Spleen (tissue), 11 donors: ENCODE data around the gene IPMK. TPM values are rescaled to one million over a fixed set of nuclear protein-coding genes. Genes with fewer than 3 reads are reported as not detected.

ENCODE experiments used
- DNase-seq: peaks from one replicate; pipeline ENCODE4 v3.0.0-alpha.2; 2020
- H3K27ac ChIP-seq, 8 donors: fragments of 200-600 bp; sonication (generic) in 7 of 8; 1 replicate in 4 of 8; 2 replicates in 4 of 8; pipeline versions ENCODE4 v1.5.0 to v1.8.0; 2016 to 2021; ENCODE audit warnings: inconsistent platforms in 4 of 8, mild to moderate bottlenecking in 4 of 8, moderate library complexity in 1 of 8
- H3K27me3 ChIP-seq, 7 donors: fragments of 200-600 bp; sonication (generic) in 6 of 7; replicated peaks in 1 of 7; 1 replicate in 4 of 7; 2 replicates in 3 of 7; pipeline versions ENCODE4 v1.5.0 to v1.8.0; 2016 to 2021; ENCODE audit warnings: inconsistent platforms in 3 of 7, mild to moderate bottlenecking in 1 of 7
- H3K36me3 ChIP-seq, 6 donors: fragments of 200-600 bp; sonication (generic) in 5 of 6; 1 replicate in 4 of 6; 2 replicates in 2 of 6; pipeline versions ENCODE4 v1.5.0 to v1.8.0; 2016 to 2021; ENCODE audit warnings: inconsistent platforms in 2 of 6
- H3K4me1 ChIP-seq, 6 donors: fragments of 200-600 bp; sonication (generic) in 5 of 6; 1 replicate in 3 of 6; 2 replicates in 3 of 6; pipeline versions ENCODE4 v1.5.0 to v1.8.0; 2016 to 2021; ENCODE audit warnings: inconsistent platforms in 3 of 6
- H3K4me3 ChIP-seq, 8 donors: fragments of 200-600 bp; sonication (generic) in 7 of 8; 1 replicate in 4 of 8; 2 replicates in 4 of 8; pipeline versions ENCODE4 v1.5.0 to v1.8.0; 2016 to 2021; ENCODE audit warnings: inconsistent platforms in 4 of 8, mild to moderate bottlenecking in 4 of 8, moderate library complexity in 2 of 8
- H3K9me3 ChIP-seq, 8 donors: fragments of 200-600 bp; sonication (generic) in 7 of 8; 1 replicate in 4 of 8; 2 replicates in 4 of 8; pipeline versions ENCODE4 v1.5.0 to v1.8.0; 2016 to 2021; ENCODE audit warnings: inconsistent platforms in 4 of 8
- POLR2A ChIP-seq, 3 donors: fragments of 450-650 bp; IDR thresholded peaks; one replicate each; pipeline ENCODE4 v1.5.1; 2017; ENCODE audit warnings: antibody characterized with exemption in 3 of 3, mild to moderate bottlenecking in 1 of 3
- POLR2AphosphoS5 ChIP-seq, 3 donors: sonication (generic); formaldehyde crosslinking; IDR thresholded peaks; one replicate each; pipeline ENCODE4 v1.5.1; 2017; ENCODE audit warnings: antibody characterized with exemption in 3 of 3
- WGBS, 5 donors: extraction: QIAGEN DNeasy Blood & Tissue Kit in 3 of 5; methylation state at CpG; one replicate each; pipeline versions ENCODE4 v1.1.5 to v1.1.7; 2013 to 2018; 5-methylcytosine and 5-hydroxymethylcytosine counted together
- intact Hi-C: fragments of 100-400 bp; cut with DNase I; formaldehyde crosslinking; loops from one replicate; pipeline ENCODE4 v1.15.0; 2023; ENCODE audit warnings: low total_unique reads
- polyA plus RNA-seq, 3 donors: library from polyadenylated mRNA; stranded (reverse); fragments of 200-250 nt; gene quantifications; one replicate each; pipeline ENCODE4 v1.2.1, GENCODE V29; 2013
- total RNA-seq, 7 donors: library from RNA; depleted of rRNA in 3 of 7; stranded (reverse); fragments of >200 nt in 3 of 7; fragmentation: NEBNext Ultra II Directional in 4 of 7; extraction: Animal tissue kit (Norgen Biotek cat#: 25700) in 4 of 7; gene quantifications; one replicate each; pipeline versions ENCODE4 v1.1.0 to v1.2.1, GENCODE V29; 2016 to 2021
- TF ChIP-seq, protein P1 (sequence below), 11 experiments: fragments of 200-600 bp in 7 of 11; fragments of 450-650 bp in 4 of 11; sonication (generic) in 4 of 11; IDR thresholded peaks in 8 of 11; conservative IDR thresholded peaks in 3 of 11; 1 replicate in 7 of 11; 2 replicates in 4 of 11; pipeline versions ENCODE4 v1.4.0 to v1.8.0; 2016 to 2021; ENCODE audit warnings: antibody characterized with exemption in 11 of 11, inconsistent platforms in 4 of 11, mild to moderate bottlenecking in 1 of 11
- donor health status: healthy with polysubstance abuse.
- donor health status: DM: no; HTN: no; CAD: no; lungs with moderate emphysema.
- donor health status: DM: no; HTN: no; CAD: no.
- donor health status: Bipolar disorder and iron deficiency.
- donor health status: healthy.
- donor health status: DM: no; HTN: no; CAD: no.
- donor health status: DM: yes; HTN: yes; CAD: no.

Gene IPMK
- total and polyA plus RNA-seq, 10 donors: 2.9 to 17.2 (median 13.3) TPM

DNA sequence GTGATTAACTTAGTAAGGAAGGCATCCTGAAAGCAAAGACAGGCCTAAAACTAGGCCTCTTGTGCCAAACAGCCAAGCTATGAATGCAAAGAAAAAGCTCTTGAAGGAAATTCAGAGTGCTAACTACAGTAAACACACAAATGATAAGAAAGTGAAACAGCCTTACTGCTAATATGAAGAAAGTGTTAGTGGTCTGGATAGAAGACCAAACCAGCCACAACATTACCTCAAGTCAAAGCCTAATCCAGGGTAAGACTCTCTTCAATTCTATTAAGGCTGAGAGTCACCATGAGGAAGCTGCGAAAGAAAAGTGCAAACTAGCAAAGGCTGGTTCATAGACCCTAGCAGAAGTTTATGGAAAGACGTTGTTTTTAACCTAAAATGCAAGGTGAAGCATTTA lies 66.0 kb downstream of the IPMK start:
- no peak overlapping the region for H3K27ac ChIP-seq
- WGBS, 5 donors: 88 to 96% (median 91%) methylated on average over 2 of the region's 2 CpGs
- no peaks in the 10 kb centered on the region for H3K9me3 ChIP-seq
- DNase-seq: no peak
- no peak overlapping the region for H3K4me3 ChIP-seq
- TF ChIP-seq POLR2A (IDR thresholded peaks at IDR 0.05): no peak
- TF ChIP-seq POLR2AphosphoS5 (IDR thresholded peaks at IDR 0.05): no peak
- TF ChIP-seq, protein P1, sequence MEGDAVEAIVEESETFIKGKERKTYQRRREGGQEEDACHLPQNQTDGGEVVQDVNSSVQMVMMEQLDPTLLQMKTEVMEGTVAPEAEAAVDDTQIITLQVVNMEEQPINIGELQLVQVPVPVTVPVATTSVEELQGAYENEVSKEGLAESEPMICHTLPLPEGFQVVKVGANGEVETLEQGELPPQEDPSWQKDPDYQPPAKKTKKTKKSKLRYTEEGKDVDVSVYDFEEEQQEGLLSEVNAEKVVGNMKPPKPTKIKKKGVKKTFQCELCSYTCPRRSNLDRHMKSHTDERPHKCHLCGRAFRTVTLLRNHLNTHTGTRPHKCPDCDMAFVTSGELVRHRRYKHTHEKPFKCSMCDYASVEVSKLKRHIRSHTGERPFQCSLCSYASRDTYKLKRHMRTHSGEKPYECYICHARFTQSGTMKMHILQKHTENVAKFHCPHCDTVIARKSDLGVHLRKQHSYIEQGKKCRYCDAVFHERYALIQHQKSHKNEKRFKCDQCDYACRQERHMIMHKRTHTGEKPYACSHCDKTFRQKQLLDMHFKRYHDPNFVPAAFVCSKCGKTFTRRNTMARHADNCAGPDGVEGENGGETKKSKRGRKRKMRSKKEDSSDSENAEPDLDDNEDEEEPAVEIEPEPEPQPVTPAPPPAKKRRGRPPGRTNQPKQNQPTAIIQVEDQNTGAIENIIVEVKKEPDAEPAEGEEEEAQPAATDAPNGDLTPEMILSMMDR (IDR thresholded peaks at IDR 0.05 in 8 of 11, conservative IDR thresholded peaks at IDR 0.05 in 3 of 11): no peak
- H3K4me1 ChIP-seq: no peaks in the 10 kb centered on the region
- H3K27me3 ChIP-seq: no peaks in the 10 kb centered on the region
- H3K36me3 ChIP-seq: peaks cover 0 to 47% (median 8%) of the 10 kb centered on the region in 6 donors
- intact Hi-C loops: no loop called here

GRCh38 chr10:58189269-58189668 lies 78.4 kb downstream of the IPMK start:
- H3K4me3 ChIP-seq: no peak overlapping the region
- H3K9me3 ChIP-seq: no peaks in the 10 kb centered on the region
- peaks cover 0 to 7% (median under 1%) of the 10 kb centered on the region in 6 donors for H3K36me3 ChIP-seq
- H3K27ac ChIP-seq: no peak overlapping the region
- intact Hi-C loops: no loop called here
- H3K4me1 ChIP-seq: no peaks in the 10 kb centered on the region
- H3K27me3 ChIP-seq: peaks cover 0 to 5% (median 0%) of the 10 kb centered on the region in 7 donors
- no peak for DNase-seq
- WGBS, 5 donors: 53 to 79% (median 64%) methylated on average over 3 of the region's 3 CpGs
- TF ChIP-seq, protein P1 (IDR thresholded peaks at IDR 0.05 in 8 of 11, conservative IDR thresholded peaks at IDR 0.05 in 3 of 11): no peak
- TF ChIP-seq POLR2A (IDR thresholded peaks at IDR 0.05): no peak
- no peak for TF ChIP-seq POLR2AphosphoS5 (IDR thresholded peaks at IDR 0.05)

- intact Hi-C loops: no loop called here
- TF ChIP-seq, protein P1 (IDR thresholded peaks at IDR 0.05 in 8 of 11, conservative IDR thresholded peaks at IDR 0.05 in 3 of 11): no peak
- TF ChIP-seq POLR2AphosphoS5 (IDR thresholded peaks at IDR 0.05) (no peak), POLR2A (IDR thresholded peaks at IDR 0.05) (no peak)
These were observed 83.5 kb downstream of the IPMK start for GRCh38 chr10:58184120-58184670.

GRCh38 chr10:58180666-58181065 lies 87.0 kb downstream of the IPMK start:
- H3K9me3 ChIP-seq: no peaks in the 10 kb centered on the region
- TF ChIP-seq, protein P1 (IDR thresholded peaks at IDR 0.05 in 8 of 11, conservative IDR thresholded peaks at IDR 0.05 in 3 of 11): no peak
- TF ChIP-seq POLR2A (IDR thresholded peaks at IDR 0.05) (no peak), POLR2AphosphoS5 (IDR thresholded peaks at IDR 0.05) (no peak)
- no peak overlapping the region for H3K27ac ChIP-seq
- 61 to 82% (median 71%) methylated on average over 6 of the region's 6 CpGs for WGBS, 5 donors
- intact Hi-C loops: no loop called here
- DNase-seq: no peak
- no peaks in the 10 kb centered on the region for H3K4me1 ChIP-seq
- H3K36me3 ChIP-seq: no peaks in the 10 kb centered on the region
- no peak overlapping the region for H3K4me3 ChIP-seq
- no peaks in the 10 kb centered on the region for H3K27me3 ChIP-seq

More at GRCh38 chr10:58184120-58184670, 83.5 kb downstream of the IPMK start:
- H3K36me3 ChIP-seq: no peaks in the 10 kb centered on the region
- H3K4me1 ChIP-seq: no peaks in the 10 kb centered on the region
- H3K9me3 ChIP-seq: no peaks in the 10 kb centered on the region
- no peak for DNase-seq
- no peak overlapping the region for H3K4me3 ChIP-seq
- no peak overlapping the region for H3K27ac ChIP-seq
- H3K27me3 ChIP-seq: peaks cover 0 to 5% (median 0%) of the 10 kb centered on the region in 7 donors
- 81 to 95% (median 89%) methylated on average over 7 of the region's 7 CpGs for WGBS, 5 donors
